ENCODE data around the gene COPZ1. TPM values are rescaled to one million over a fixed set of nuclear protein-coding genes. Genes with fewer than 3 reads are reported as not detected.

Gene COPZ1
- total RNA-seq, 1 experiment from 2014 or later, result 104 TPM

GRCh38 chr12:54279632-54280467 lies 45.1 kb upstream of the COPZ1 start, which contains the start of gene CBX5:
TSS of gene CBX5 (minus strand) at chr12:54280122. CDS start at chr12:54257650, 22,472 bp downstream.
- Histone ChIP-seq H2BK5ac (ENCODE audit: insufficient read length, low read length) (peak within 1 kb of the TSS; percentile 95), H3K56ac (ENCODE audit: insufficient read length, low read depth, low read length) (peak within 1 kb of the TSS; percentile 96), H3K4me1 (ENCODE audit: insufficient read depth, low read length) (no peaks in the 10 kb centered on the region), H3T11ph (ENCODE audit: low read length) (peak within 1 kb of the TSS; percentile 87), H3K18ac (ENCODE audit: insufficient read length, low read depth, low read length) (peak within 1 kb of the TSS; percentile 99), H3K27ac (ENCODE audit: insufficient read length, low read depth, low read length) (peak within 1 kb of the TSS; percentile 92), H3K14ac (ENCODE audit: insufficient read depth, low read length) (peak within 1 kb of the TSS; percentile 97), H4K5ac (ENCODE audit: insufficient read length, low read depth, low read length) (peak within 1 kb of the TSS; percentile 87), H3K79me2 (ENCODE audit: insufficient read depth, low read length) (peaks cover 19% of the 10 kb centered on the region; the same call in 1 of the 2 replicates), H3K27me3 (ENCODE audit: insufficient read depth, low read length) (no peaks in the 10 kb centered on the region), H2BK15ac (ENCODE audit: low read depth, low read length) (no peak within 1 kb of the TSS), H4K91ac (ENCODE audit: insufficient read length, low read depth, low read length) (peak within 1 kb of the TSS; percentile 5), H3K23me2 (ENCODE audit: insufficient read length, low read depth, low read length, poor library complexity, severe bottlenecking) (peaks cover 7% of the 10 kb centered on the region), H2BK20ac (ENCODE audit: low read depth, low read length, poor library complexity, severe bottlenecking) (no peak within 1 kb of the TSS), H3K79me1 (ENCODE audit: insufficient read depth, low read depth, low read length, poor library complexity, severe bottlenecking) (no peaks in the 10 kb centered on the region), H3K4ac (ENCODE audit: low read depth, low read length) (peak within 1 kb of the TSS; percentile 64; the same call in 1 of the 2 replicates), H2AK5ac (ENCODE audit: insufficient read length, low read length) (peak within 1 kb of the TSS; percentile 2), H4K20me1 (ENCODE audit: control insufficient read depth, insufficient read depth, insufficient read length) (no peaks in the 10 kb centered on the region), H3K4me2 (ENCODE audit: insufficient read depth, insufficient read length, low read length) (peak within 1 kb of the TSS; percentile 74), H3K9me3 (ENCODE audit: control insufficient read depth, low read depth, low read length) (no peaks in the 10 kb centered on the region), H3K23ac (ENCODE audit: insufficient read length, low read depth, low read length) (peak within 1 kb of the TSS; percentile 10), H2BK12ac (ENCODE audit: insufficient read length, low read depth, low read length) (no peak within 1 kb of the TSS), H4K8ac (replicated peaks; ENCODE audit: insufficient read length, low read depth, low read length) (peak within 1 kb of the TSS; percentile 99), H3K9ac (ENCODE audit: extremely low read depth, insufficient read length, low read length) (peak within 1 kb of the TSS; percentile 99), H2BK120ac (ENCODE audit: low read depth, low read length, poor library complexity, severe bottlenecking) (peak within 1 kb of the TSS; percentile 95), H2AFZ (ENCODE audit: low read length) (no peak within 1 kb of the TSS)
- WGBS (ENCODE audit: extremely low coverage, insufficient read length, low lambda C conversion rate), result no CpG with 5 or more reads among the region's 49 CpGs
- H3K9me3 Mint-ChIP-seq, result no peaks in the 10 kb centered on the region
- peak; percentile 100 for DNase-seq
- no peak for TF ChIP-seq CTCF (conservative IDR thresholded peaks at IDR 0.05)
- no peak within 1 kb of the TSS for H3K27ac Mint-ChIP-seq
- H3K36me3 Mint-ChIP-seq (ENCODE audit: insufficient read depth in 1 of 3, low read depth in 3 of 3), result peaks cover 3 to 18% (median 5%) of the 10 kb centered on the region in 3 experiments
- peaks cover 40 to 56% of the 10 kb centered on the region in 2 experiments for H3K4me1 Mint-ChIP-seq
- no peak within 1 kb of the TSS for H3K4me3 Mint-ChIP-seq
- H3K27me3 Mint-ChIP-seq (ENCODE audit: low read depth), result peaks cover 3% of the 10 kb centered on the region; the same call in 1 of the 2 replicates

All from H9 (cell line).